ENCODE results near the gene CCDC127.
A peak's percentile ranks its signal among the peaks of the same experiment; 100 is the strongest.
"Not testable (repeated sequence)": the region's sequence is repeated elsewhere in the genome, so short reads cannot be mapped to it uniquely, and the experiment has no call there.

The CCDC127 gene, protein sequence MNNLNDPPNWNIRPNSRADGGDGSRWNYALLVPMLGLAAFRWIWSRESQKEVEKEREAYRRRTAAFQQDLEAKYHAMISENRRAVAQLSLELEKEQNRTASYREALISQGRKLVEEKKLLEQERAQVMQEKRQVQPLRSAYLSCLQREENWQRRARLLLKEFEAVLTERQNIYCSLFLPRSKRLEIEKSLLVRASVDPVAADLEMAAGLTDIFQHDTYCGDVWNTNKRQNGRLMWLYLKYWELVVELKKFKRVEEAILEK

DNA sequence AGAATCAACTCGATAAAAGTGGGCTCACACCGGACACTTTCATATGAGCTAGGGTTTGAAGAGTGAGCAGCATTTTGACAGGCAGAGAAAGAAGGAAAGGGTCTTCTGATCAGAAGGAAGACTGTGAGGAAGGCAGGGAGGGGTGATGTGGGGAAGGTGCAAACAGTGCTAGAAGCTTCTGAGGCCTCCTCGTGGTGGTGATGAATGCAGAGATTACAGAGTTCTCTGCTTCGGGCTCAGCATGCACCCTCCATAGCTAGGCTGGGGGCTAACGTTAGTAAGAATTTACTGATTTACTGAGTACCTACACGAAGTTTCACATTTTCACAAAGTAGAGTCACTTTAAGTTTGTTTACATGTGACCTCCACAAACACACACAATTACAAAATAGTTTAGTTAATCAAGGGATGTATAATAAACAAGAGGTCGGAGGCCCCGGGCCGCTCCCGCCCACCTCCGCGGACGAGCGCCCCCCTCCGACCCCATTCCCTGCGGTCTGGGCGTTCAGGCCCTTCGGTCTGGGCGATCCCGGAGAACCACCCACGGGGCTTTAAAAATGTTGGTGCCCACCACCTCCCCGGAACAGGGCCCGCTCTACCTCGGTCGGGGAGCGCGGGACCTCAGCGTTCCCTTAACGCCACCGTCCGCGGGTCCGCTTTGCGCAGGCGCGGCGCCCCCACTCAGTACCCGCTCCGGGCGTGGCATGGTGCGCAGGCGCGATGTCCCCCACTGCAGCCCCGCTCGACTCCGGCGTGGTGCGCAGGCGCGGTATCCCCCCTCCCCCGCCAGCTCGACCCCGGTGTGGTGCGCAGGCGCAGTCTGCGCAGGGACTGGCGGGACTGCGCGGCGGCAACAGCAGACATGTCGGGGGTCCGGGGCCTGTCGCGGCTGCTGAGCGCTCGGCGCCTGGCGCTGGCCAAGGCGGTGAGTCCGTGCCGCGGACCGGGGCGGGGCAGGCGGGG is at the start of gene CCDC127, which contains the start of gene SDHA:
Gene CCDC127, minus strand, starts transcription at position 660 of the 963 bp plus-strand sequence. CDS start 1,304 bp downstream, outside the sequence.
Gene SDHA, plus strand, starts transcription at position 827 of the 963 bp plus-strand sequence. Its CDS starts 36 bp downstream, at position 863.
- peak; percentile 97 for DNase-seq

DNA sequence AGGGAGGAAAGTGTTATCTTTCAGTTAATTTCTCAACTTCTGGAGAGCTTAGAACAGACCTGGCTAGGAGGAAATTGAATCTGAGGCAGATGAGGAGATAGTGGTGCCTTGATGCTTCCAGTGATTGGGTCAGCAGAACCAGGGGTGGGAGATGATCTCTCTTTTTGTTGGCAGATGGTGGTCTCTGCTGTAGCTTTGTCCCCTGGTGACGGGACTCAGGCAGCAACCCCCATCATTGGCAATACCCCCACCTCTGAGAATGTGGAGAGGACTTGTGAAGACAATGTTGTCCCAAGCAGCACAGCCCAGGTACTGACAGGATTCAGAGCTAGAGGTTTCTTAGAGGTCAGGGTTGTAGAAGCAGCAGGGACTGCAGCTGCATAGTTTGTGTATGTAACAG is 49.8 kb upstream of the CCDC127 start:
- no peak for DNase-seq

DNA sequence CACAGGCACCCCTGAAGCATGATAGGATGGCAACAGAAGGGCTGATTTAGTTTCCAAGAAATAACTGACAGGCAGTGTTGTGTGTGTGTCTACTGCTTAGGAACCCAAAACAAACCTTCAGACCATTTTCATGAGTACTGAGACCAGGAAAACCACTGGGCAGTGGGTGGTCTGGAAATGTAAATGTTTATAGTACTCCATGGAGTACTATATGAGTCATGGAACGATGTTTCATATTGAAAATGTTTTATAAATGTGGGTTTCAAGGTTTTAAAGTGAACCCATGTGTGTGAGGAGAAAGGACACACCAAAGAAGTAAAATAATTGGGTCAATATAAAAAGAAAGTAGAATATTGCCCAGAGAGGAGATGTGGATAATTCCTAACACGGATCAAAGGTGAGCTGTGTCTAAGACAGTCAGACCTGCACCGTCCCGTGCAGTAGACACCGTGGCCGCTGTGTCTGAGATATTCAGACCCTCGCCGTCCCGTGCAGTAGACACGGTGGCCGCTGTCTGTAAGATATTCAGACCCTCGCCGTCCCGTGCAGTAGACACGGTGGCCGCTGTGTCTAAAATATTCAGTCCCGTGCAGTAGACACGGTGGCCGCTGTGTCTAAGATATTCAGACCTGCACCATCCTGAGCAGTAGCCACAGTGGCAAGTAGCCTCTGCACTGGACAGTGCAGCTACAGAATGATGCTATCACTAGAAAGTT is 48.5 kb upstream of the CCDC127 start:
- DNase-seq, result peak; percentile 21

DNA sequence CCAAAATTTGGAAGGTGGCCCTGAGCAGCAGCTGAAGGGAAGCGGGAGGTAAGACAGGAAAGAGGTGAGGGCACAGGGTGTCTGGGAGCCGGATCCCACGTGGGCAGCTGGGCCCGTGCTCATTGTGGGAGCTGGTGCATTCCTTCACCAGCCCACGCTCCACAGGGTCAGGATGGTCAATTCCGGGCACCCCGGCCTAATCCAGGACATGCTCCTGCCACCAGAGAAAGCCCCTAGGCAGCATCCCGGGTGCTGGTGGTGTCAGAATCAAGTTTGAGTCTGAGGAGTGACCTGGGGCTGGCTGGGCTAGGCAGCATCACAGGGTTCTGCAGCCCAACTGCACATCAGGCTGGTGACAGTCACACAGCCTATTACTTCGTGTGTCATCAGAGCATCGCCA is 46.4 kb upstream of the CCDC127 start:
- DNase-seq, result no peak

DNA sequence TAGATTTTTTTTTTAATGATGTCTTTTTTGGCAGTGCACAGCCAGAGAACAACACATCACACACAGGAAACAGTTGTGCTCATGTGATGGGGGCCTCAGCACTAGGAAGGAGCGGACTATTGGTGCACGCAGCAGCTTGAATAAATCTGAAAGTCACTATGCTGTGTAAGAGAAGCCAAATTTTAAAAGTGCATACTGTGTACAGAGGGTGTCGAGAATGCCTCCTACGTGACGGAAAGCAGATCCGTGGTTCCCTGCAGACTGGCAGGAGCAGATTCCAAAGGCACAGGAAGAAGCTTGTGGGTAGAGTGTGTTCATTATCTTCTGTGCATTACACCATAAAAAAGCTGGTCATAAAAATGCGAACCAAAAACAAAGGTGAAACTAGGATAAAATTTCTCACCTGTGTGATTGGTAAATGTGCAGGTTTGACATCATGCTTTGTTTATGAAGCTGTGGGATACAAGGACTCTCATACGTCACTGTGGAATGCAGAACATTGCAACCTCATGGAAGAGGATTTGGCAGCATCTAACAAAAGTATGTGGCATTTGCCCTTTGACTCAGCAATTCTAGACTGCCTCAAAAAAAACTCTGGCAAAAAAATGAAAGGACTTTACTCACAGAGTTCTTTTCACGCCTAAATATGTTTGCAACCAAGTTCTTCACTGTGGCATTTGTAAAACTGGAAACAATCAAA is 45.5 kb upstream of the CCDC127 start:
- DNase-seq, result not testable (repeated sequence)

DNA sequence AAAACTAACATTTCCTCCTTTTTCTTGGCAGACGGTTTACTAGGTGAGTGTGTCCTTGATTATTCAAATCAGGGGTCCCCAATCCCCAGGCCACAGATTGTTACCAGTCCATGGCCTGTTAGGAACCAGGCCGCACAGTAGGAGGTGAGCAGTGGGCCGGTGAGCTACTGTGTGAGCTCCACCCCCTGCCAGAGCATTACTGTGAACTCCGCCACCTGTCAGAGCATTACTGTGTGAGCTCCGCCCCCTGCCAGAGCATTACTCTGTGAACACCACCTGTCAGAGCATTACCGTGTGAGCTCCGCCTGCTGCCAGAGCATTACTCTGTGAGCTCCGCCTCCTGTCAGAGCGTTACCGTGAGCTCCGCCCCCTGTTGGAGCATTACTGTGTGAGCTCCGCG is 39.2 kb upstream of the CCDC127 start:
- DNase-seq, result no peak

DNA sequence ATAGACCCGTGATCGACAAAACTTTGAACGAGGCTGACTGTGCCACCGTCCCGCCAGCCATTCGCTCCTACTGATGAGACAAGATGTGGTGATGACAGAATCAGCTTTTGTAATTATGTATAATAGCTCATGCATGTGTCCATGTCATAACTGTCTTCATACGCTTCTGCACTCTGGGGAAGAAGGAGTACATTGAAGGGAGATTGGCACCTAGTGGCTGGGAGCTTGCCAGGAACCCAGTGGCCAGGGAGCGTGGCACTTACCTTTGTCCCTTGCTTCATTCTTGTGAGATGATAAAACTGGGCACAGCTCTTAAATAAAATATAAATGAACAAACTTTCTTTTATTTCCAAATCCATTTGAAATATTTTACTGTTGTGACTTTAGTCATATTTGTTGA is 38.4 kb upstream of the CCDC127 start:
- DNase-seq, result not testable (repeated sequence)

DNA sequence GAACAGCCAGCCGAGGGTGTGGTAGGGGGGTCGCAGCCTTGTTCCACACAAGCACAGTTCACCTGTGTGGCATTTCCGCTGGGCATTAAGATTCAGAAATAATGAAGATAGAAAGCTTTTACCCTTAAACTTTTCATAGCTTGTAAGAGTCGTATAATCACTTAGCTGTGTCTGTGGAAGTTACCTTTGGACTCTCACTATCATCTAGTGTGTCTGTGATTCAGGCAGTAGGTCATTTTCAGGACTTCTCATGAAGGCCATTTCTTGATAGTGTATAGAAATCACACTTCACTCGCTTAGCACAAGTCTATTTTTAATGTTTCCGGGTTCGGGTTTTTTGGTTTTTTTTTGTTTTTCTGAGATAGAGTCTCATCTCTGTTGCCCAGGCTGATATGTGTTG is 37.2 kb upstream of the CCDC127 start:
- DNase-seq, result not testable (repeated sequence)

DNA sequence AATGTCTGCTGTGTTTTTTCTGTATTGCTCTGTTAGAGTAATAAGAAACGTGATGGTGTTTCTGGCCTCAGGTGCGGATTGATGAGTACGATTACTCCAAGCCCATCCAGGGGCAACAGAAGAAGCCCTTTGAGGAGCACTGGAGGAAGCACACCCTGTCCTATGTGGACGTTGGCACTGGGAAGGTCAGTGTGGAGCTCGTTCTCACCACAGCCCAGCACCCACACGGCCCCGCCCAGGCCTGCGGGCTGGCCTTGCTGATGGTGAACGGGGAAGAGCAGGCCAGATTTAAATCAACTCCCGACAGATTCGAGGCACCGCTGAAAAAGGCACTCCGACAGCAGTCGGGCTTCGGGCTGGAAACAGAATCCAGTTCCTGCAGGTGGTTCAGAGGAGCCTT is 36.4 kb upstream of the CCDC127 start:
- DNase-seq, result not testable (repeated sequence)

DNA sequence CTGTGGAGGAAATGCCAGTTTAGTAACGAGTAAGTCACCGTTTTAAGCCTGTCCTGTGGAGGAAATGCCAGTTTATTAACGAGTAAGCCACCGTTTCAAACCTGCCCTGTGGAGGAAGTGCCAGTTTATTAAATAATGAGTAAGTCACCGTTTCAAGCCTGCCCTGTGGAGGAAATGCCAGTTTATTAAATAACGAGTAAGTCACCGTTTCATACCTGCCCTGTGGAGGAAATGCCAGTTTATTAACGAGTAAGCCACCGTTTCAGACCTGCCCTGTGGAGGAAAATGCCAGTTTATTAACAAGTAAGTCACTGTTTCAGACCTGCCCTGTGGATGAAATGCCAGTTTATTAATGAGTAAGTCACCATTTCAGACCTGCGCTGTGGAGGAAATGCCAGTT is 34.6 kb upstream of the CCDC127 start:
- DNase-seq, result no peak

DNA sequence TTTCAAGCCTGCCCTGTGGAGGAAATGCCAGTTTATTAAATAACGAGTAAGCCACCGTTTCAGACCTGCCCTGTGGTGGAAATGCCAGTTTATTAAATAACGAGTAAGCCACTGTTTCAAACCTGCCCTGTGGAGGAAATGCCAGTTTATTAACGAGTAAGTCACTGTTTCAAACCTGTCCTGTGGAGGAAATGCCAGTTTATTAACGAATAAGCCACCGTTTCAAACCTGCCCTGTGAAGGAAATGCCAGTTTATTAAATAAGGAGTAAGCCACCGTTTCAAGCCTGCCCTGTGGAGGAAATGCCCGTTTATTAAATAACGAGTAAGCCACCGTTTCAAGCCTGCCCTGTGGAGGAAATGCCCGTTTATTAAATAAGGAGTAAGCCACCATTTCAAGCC is 34.0 kb upstream of the CCDC127 start:
- DNase-seq, result not testable (repeated sequence)

DNA sequence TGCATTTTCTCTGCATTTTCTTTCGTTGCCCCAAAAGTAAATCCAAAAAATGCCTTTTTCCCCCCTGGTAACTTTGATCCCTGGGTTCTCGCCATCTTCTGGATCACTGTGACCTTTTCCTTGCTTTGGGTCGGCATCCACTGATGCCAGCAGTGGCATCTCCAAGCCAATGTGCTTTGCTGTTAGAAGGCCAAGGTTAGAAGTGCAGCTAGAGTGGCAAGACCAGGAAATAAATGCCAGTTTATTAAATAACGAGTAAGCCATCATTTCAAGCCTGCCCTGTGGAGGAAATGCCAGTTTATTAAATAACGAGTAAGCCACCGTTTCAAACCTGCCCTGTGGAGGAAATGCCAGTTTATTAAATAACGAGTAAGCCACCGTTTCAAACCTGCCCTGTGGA is 33.6 kb upstream of the CCDC127 start:
- DNase-seq, result not testable (repeated sequence)

DNA sequence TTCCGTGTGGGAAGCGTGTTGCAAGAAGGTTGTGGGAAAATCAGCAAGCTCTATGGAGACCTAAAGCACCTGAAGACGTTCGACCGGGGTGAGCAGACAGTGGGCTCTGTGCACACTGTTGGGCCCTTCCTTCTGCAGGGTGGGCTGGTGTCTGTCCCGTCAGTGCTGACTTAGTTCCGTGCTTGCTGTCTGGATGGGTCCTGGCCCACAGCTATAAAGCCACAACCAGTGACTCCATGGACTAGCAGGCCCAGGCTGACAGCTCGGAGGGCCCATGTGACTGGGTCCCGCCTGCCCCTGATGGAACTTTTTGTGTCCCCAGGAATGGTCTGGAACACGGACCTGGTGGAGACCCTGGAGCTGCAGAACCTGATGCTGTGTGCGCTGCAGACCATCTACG is 33.1 kb upstream of the CCDC127 start:
- DNase-seq, result not testable (repeated sequence)

DNA sequence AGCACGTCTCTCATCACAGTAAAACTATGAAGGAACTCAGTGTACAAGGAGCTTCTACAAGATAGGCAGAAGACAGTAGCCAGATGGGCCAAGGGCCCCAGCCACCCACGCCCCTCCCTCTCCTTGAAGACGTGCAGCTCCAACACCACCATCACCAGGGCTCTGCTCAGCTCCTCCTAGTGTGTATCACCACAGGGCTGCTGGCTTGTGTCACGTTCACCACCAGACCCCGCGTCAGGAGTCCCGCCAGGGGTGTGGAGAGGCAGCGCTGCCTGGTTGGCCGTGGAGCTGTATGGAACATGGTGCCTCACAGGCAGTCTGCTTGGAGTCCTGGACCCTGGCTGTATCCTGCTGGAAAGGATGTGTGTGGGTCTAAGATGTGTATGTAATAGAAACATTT is 32.4 kb upstream of the CCDC127 start:
- not testable (repeated sequence) for DNase-seq

DNA sequence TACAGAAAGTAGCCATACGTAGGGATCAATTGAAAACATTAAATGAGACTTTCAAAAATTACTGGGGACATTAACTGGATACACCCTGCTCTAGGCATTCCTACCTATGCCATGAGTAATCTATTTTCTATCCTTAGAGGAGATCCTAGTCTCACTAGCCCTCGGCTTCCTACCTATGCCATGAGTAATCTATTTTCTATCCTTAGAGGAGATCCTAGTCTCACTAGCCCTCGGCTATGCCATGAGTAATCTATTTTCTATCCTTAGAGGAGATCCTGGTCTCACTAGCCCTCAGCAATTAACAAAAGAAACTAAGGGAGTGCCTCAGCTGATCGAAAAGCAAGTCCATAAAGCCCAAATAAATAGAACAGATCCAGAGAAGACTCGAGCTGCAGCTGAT is 27.8 kb upstream of the CCDC127 start:
- DNase-seq, result not testable (repeated sequence)

DNA sequence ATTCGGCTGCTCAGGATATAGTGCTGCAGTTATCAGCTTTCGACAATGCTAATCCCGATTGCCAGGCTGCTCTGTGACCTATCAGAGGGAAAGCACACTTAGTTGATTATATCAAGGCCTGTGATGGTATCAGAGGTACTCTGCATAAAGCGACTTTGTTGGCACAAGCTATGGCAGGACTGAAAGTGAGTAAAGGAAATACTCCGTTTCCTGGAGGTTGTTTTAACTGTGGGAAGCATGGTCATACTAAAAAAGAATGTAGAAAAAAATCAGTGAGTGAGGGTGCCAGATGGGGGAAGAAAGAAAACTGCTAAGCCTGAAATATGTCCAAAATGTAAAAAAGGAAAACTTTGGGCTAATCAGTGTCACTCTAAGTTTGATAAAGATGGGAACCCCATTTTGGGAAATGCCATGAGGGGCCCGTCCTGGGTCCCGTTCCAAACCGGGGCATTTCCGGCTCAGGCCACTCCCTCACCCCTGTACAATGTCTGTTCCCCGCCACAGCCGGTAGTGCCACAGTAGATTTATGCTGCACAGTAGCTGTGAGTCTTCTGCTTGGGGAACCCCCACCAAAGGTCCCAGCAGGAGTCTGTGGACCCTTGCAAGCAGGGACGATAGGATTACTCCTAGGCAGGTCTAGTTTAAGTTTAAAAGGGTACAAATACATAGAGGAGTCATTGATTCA is 25.9 kb upstream of the CCDC127 start:
- DNase-seq, result not testable (repeated sequence)

DNA sequence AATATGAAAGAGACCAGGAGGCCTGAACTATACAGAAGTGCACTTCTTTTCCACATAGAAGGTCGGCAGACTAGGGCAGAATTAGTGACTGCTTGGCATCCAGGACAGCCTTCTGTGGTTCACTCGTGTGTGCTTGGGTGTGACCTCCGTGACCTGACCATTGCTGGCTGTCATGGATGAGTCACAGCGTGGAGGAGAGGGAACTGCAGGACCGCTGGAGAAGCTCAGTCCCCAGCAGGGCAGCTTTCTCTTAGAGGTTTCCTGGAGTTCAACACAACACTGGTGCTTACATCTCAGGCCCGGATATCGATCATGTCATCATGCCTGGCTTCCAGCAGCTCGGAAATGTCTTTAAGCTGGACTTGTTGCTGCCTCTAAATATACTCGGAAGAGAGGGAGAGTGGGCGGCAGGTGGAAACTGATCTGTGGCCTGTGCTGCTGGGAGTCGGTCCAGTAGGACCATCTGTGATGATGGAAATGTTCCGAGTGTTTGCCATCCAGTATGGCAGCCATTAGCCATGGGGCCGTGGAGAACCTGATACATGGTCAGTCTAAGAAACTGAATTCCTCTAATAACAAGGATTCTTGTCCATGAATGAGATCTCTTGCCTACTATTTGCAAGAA is 23.2 kb upstream of the CCDC127 start:
- not testable (repeated sequence) for DNase-seq

DNA sequence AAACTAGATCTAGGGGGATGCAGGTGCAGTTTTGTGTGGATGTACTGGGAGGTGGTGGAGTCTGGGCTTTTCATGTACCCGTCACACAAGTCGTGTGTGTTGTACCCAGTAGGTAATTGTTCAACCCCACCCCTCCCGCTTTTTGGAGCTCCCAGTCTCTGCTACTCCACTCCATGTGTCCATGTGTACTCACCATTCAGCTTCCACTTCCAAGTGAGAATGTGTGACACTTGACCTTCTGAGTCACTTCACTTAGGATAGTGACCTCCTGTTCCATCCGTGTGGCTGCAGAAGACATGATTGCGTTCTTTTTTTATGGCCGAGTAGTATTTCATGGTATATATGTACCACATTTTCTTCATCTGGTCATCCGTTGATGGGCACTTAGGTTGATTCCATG is 22.6 kb upstream of the CCDC127 start:
- not testable (repeated sequence) for DNase-seq

DNA sequence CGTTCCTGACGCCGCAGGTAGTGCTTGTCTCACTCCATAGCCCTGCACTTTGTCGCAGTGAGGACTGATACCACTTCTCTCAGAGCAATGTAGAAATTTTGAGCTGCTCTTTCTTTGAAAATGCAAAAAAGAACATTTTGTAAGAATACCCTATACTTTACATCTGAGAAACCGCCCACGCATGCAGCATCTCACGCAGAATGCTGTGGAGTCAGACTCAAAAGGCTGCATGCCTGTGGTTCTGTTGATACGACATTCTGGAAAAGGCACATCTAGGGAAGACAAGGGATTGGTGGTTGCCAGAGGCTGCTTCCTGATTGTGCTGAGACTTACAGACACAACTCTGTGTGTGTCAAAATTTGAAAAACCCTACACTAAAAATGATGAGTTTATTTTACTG is 20.0 kb upstream of the CCDC127 start:
- DNase-seq, result not testable (repeated sequence)

DNA sequence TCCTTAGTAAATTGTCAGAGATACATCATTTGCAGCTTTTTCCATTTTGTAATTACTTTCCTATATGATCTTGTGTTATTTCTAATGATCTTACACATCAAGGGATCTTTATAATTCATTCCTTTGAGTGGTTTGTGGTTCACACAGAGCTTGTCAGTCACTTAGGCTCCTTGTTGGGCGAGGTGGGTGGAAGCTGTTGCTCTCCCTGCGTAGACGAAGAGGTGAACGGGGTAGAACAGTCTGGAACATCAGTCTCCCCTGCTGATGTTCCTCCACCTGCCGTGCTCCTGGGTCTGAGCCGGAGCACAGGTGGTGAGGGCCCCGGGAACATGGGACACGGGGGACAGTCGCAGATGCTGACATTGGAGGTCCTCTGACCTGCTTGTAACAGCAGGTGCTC is 17.6 kb upstream of the CCDC127 start:
- not testable (repeated sequence) for DNase-seq

DNA sequence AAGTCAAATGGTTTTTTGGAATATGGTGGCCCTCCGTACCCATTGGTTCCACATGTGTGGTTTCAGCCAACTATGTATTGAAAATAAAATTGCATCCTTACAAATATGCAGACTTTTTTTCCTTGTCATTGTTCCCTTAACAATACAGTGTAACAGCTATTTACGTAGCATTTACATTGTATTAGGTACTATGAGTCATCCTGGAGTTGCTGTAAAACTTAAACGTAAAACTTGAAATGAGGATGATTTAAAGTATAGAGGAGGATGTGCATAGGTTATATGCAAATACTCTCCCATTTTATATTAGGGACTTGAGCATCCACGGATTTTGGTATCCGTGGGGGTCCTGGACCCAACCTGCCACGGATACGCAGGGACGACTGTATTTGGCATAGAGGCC is 16.5 kb upstream of the CCDC127 start:
- no peak for DNase-seq
